Stimulated activated CD4-positive, alpha-beta T cell treated with anti-CD3 and anti-CD28 coated beads, Interleukin-2, amount 100 ng/mL, for 4 hours (primary cell): ENCODE measurements around the gene TPRN.

Experiments used
- DNase-seq: peaks from one replicate; pipeline ENCODE4 v3.0.0-alpha.2; 2020; ENCODE audit warnings: low read depth

TPRN gene

GRCh38 chr9:137225699-137226331, 25.3 kb upstream of the TPRN start:
- DNase-seq, result no peak

GRCh38 chr9:137224830-137225694, 24.5 kb upstream of the TPRN start, which contains the start of gene CYSRT1:
Gene CYSRT1, plus strand, starts transcription at chr9:137225174. Its CDS starts 448 bp downstream, at chr9:137225622.
- DNase-seq, result no peak

GRCh38 chr9:137223078-137223970, 22.8 kb upstream of the TPRN start:
- peak; percentile 98 for DNase-seq

- no peak for DNase-seq
Measured at GRCh38 chr9:137222190-137223077, 21.9 kb upstream of the TPRN start, which contains the start of gene RNF208. Gene RNF208, minus strand, starts transcription at chr9:137222240. Its CDS starts 1,028 bp downstream, at chr9:137221212.

GRCh38 chr9:137221506-137222111, 21.1 kb upstream of the TPRN start:
- DNase-seq, result no peak

- no peak for DNase-seq
Measured at GRCh38 chr9:137221095-137221505, 20.6 kb upstream of the TPRN start.

- no peak for DNase-seq
Measured at GRCh38 chr9:137220317-137221094, 20.0 kb upstream of the TPRN start.

GRCh38 chr9:137219757-137220316, 19.3 kb upstream of the TPRN start:
- no peak for DNase-seq

- no peak for DNase-seq
Measured at GRCh38 chr9:137218754-137219271, 18.3 kb upstream of the TPRN start.

- no peak for DNase-seq
Measured at GRCh38 chr9:137218212-137218753, 17.7 kb upstream of the TPRN start.

- no peak for DNase-seq
Measured at GRCh38 chr9:137217276-137218211, 17.0 kb upstream of the TPRN start.

GRCh38 chr9:137216188-137216965, 15.8 kb upstream of the TPRN start:
- no peak for DNase-seq

- no peak for DNase-seq
Measured at GRCh38 chr9:137215196-137215986, 14.8 kb upstream of the TPRN start.

GRCh38 chr9:137214620-137215019, 14.1 kb upstream of the TPRN start:
- no peak for DNase-seq

GRCh38 chr9:137213160-137214060, 12.9 kb upstream of the TPRN start:
- no peak for DNase-seq
